Measurements from ENCODE around the gene TECPR2.

Gene TECPR2

DNA sequence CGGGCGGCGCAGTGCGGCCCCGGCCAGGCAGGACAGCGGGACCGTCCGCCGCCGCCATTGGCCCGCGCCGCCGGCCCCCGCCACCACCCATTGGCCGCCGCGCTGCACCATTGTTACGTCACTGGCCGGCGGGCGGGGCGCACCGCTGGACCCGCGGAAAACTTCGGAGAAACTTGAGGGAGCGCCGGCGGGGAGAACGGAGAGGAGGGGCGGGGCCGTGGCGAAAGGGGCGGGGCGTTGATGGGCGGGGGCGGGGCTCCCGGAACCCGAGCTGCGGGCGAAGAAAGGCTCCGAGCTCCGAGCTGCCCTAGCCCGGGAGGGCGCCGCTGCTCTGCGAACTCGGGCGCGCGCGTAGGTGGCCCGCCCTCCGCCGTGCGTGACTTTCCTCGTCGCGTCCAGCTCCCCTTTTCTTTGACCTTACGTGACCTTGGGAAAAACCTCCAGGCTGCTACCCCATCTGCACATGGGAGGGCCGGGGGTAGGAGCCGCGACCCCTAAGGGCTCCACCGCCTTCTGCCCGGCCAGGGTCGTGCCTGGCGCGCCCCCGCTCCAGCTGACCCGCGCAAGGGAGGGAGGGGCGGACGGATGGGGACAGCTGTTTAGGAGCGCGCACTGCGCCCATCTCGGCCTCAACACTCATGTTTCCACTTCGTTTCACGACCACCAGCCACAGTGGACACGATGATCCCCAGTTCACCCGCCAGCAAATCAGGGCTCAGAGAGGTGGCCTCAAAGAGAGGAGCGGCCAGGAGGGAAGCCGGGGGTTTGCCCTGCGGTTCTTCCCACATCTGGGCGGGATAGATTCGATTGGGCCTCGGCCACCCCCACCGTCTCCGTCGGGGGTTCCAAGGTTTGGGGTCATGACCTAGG, 147.2 kb downstream of the TECPR2 start, which contains the start of gene ANKRD9:
Gene ANKRD9 (minus strand): TSS at position 31 of the 870 bp plus-strand sequence. CDS start 1,887 bp downstream, outside the sequence.
- Histone ChIP-seq H4K20me1 (ENCODE audit: control insufficient read depth, insufficient read depth, low read depth, low read length) (no peaks in the 10 kb centered on the region), H3F3A (ENCODE audit: control insufficient read depth, insufficient read depth) (no peaks in the 10 kb centered on the region), H3K27ac (ENCODE audit: low read depth, low read length) (no peak within 1 kb of the TSS), H3K9me2 (replicated peaks; ENCODE audit: control insufficient read depth, low read length) (no peaks in the 10 kb centered on the region), H3K9me3 (ENCODE audit: control insufficient read depth, insufficient read depth, low read length) (no peaks in the 10 kb centered on the region), H3K4me2 (ENCODE audit: low read length) (peak within 1 kb of the TSS; percentile 100), H3K4me3 (ENCODE audit: low read length) (peak within 1 kb of the TSS; percentile 81), H3K27me3 (ENCODE audit: control insufficient read depth, low read length) (no peaks in the 10 kb centered on the region), H3K4me1 (ENCODE audit: control insufficient read depth, low read length) (peaks cover 13% of the 10 kb centered on the region), H3K79me2 (ENCODE audit: control insufficient read depth, low read length) (no peaks in the 10 kb centered on the region), H3K36me3 (ENCODE audit: control insufficient read depth, low read length) (no peaks in the 10 kb centered on the region)
- TF ChIP-seq CTCF (IDR thresholded peaks at IDR 0.05; ENCODE audit: low read depth, low read length, poor library complexity, severe bottlenecking), result no peak

DNA sequence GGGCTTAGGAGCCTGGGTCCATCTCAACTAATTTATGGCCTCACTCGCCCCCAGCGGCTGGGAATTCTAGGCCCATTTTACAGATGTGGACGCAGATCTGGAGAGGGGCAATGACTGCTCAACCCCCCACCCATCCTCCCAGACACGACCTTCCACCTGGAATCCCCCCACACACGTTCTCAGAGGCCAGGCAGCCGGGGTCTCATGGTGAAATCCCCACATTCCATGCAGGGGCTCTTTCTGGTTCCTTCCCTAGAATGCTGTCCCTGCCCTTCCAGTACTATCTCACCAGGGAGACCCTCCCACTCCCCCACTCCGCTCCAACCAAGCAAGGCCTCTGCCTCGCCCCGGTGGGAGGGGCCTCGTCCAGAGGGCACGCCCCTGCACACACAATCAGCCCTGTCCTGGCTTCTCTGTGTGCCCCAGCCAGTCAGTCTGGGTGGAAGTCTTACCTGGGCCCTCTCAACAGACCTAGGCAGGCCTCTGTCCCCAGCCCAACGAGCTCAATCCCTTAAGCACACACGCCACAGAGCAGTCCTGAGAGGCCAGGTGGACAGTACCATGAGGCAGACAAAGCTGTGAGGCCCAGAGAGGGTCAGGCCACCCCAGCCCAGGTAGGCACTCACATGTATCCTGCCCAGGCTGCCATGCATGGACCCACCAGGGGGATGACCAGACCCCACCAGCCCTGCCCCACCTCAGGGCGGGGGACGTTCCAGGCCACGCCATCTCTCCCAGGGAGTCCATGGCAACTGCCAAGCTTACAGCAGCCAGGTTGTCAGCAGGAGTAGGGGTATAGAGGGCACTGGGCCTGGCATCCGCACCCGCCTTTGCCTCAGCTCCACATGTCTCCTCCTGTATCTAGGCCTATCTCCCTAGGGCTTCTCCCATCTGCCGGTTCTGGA, 148.1 kb downstream of the TECPR2 start:
- Histone ChIP-seq H3K27ac (ENCODE audit: low read depth, low read length) (no peak overlapping the region), H4K20me1 (ENCODE audit: control insufficient read depth, insufficient read depth, low read depth, low read length) (no peaks in the 10 kb centered on the region), H3K9me3 (ENCODE audit: control insufficient read depth, insufficient read depth, low read length) (no peaks in the 10 kb centered on the region), H3K4me1 (ENCODE audit: control insufficient read depth, low read length) (peaks cover 13% of the 10 kb centered on the region), H3K4me2 (ENCODE audit: low read length) (peak overlapping the region; percentile 100), H3K79me2 (ENCODE audit: control insufficient read depth, low read length) (no peaks in the 10 kb centered on the region), H3K27me3 (ENCODE audit: control insufficient read depth, low read length) (no peaks in the 10 kb centered on the region), H3K9me2 (replicated peaks; ENCODE audit: control insufficient read depth, low read length) (no peaks in the 10 kb centered on the region), H3F3A (ENCODE audit: control insufficient read depth, insufficient read depth) (no peaks in the 10 kb centered on the region), H3K36me3 (ENCODE audit: control insufficient read depth, low read length) (no peaks in the 10 kb centered on the region), H3K4me3 (ENCODE audit: low read length) (peak overlapping the region; percentile 81)
- TF ChIP-seq EZH2phosphoT487 (IDR thresholded peaks at IDR 0.05; ENCODE audit: borderline replicate concordance, low read length) (no peak), CTCF (IDR thresholded peaks at IDR 0.05; ENCODE audit: low read depth, low read length, poor library complexity, severe bottlenecking) (no peak)

GRCh38 chr14:102511538-102511937, 148.8 kb downstream of the TECPR2 start:
- H3K9me2 ChIP-seq (replicated peaks; ENCODE audit: control insufficient read depth, low read length), result no peaks in the 10 kb centered on the region
- H3F3A ChIP-seq (ENCODE audit: control insufficient read depth, insufficient read depth), result no peaks in the 10 kb centered on the region
- H4K20me1 ChIP-seq (ENCODE audit: control insufficient read depth, insufficient read depth, low read depth, low read length), result no peaks in the 10 kb centered on the region
- H3K4me1 ChIP-seq (ENCODE audit: control insufficient read depth, low read length), result peaks cover 16% of the 10 kb centered on the region
- no peaks in the 10 kb centered on the region for H3K79me2 ChIP-seq (ENCODE audit: control insufficient read depth, low read length)
- TF ChIP-seq CTCF (IDR thresholded peaks at IDR 0.05; ENCODE audit: low read depth, low read length, poor library complexity, severe bottlenecking) (no peak), EZH2phosphoT487 (IDR thresholded peaks at IDR 0.05; ENCODE audit: borderline replicate concordance, low read length) (no peak)
- H3K36me3 ChIP-seq (ENCODE audit: control insufficient read depth, low read length), result no peaks in the 10 kb centered on the region
- no peak overlapping the region for H3K4me2 ChIP-seq (ENCODE audit: low read length)
- H3K27ac ChIP-seq (ENCODE audit: low read depth, low read length), result no peak overlapping the region
- no peaks in the 10 kb centered on the region for H3K9me3 ChIP-seq (ENCODE audit: control insufficient read depth, insufficient read depth, low read length)
- H3K4me3 ChIP-seq (ENCODE audit: low read length), result no peak overlapping the region
- peaks cover 3% of the 10 kb centered on the region for H3K27me3 ChIP-seq (ENCODE audit: control insufficient read depth, low read length)

Measured in DOHH2 (cell line).